HL-60/S4 treated with retinoic acid at 250 ng/mL for 4 days and 3 days (cell line): Measurements from ENCODE around the gene COLGALT1.
"Not testable (repeated sequence)": the region's sequence is repeated elsewhere in the genome, so short reads cannot be mapped to it uniquely, and the experiment has no call there.

Experiments used
- in situ Hi-C: fragments of 300-500 bp; cut with MboI; formaldehyde crosslinking; loops from 2 replicates; pipeline ENCODE4 v1.7.0; 2022; ENCODE audit warnings: low sequenced_read_pairs

The COLGALT1 gene

DNA sequence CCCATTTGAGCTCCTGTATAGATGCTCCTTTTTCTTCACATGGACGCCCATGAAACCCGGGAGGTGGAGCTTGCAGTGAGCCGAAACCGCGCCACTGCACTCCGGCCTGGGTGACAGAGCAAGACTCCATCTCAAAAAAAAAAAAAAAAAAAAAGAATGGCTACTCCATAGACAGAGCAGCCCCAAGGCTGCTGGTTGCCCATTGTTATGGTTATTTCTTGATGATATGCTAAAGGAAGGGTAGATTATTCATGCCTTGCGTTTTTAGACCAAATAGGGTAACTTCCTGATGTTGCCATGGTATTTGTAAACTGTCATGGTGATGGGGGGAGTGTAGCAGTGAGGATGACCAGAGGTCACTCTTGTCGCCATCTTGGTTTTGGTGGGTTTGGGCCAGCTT lies 42.6 kb downstream of the COLGALT1 start:
- in situ Hi-C loops = not testable (repeated sequence)

DNA sequence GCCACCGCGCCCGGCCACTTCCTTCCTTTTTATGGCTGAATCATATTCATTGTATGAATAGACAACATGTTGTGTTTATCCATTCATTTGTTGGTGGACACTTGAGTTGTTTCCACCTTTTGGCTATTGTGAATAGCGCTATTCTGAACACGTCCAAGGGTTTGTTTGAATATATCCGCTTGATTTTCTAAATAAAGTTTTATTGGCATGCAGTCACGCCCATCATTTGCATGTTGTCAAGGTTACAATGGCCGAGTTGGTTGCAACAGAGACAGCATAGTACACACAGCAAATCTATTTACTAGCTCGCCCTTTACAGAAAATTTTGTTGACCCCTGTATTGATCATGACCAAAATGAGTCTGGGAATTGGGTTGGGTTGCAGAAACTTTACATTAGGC lies 43.5 kb downstream of the COLGALT1 start:
- in situ Hi-C loops = no loop called here

- in situ Hi-C loops = no loop called here
These were observed 44.3 kb downstream of the COLGALT1 start for GRCh38 chr19:17599780-17600179.

DNA sequence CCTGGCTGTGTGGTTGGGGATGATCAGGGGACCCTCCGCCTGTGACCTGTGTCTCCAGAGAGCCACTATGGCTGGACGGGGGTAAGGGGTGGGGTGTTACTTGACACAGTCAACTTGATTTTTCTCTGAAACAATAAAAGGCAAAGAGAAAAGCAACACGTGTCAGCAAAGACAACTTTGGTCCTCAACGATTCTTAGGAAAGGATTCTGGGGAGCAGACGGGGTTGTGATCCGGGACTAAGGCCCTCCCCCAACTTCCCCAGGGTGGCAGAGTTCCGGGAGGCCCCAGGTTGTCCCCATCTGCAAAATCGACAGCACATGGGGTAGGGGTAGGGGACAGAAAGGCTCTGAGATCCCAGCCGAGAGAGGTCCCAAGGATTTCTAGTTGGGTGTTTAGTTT lies 46.2 kb downstream of the COLGALT1 start:
- in situ Hi-C loops = no loop called here

- in situ Hi-C loops = no loop called here
These were observed 46.8 kb downstream of the COLGALT1 start for GRCh38 chr19:17602217-17602616.

- in situ Hi-C loops = no loop called here
These were observed 47.5 kb downstream of the COLGALT1 start for GRCh38 chr19:17602872-17603510.

- in situ Hi-C loops = no loop called here
These were observed 49.0 kb downstream of the COLGALT1 start for GRCh38 chr19:17604372-17605025.

DNA sequence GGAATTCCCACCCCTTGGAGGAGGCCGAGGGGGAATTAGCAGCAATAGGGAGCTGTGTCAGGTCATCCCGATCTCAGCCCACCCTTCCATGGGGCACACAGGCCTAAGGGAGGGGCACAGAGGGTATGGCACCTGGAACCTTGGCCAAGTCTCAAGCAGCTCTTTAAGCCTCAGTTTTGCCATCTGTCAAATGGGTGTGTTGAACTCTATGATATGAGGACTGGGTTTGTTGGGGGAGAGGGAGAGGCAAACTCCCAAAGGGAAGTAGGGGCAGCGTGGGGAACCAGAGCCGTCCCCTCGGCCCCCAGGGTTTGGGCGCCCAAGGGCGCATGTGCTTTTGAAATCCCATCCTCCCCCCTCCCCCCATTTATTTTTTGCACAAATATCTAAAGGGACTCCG lies 49.7 kb downstream of the COLGALT1 start:
- in situ Hi-C loops = no loop called here

DNA sequence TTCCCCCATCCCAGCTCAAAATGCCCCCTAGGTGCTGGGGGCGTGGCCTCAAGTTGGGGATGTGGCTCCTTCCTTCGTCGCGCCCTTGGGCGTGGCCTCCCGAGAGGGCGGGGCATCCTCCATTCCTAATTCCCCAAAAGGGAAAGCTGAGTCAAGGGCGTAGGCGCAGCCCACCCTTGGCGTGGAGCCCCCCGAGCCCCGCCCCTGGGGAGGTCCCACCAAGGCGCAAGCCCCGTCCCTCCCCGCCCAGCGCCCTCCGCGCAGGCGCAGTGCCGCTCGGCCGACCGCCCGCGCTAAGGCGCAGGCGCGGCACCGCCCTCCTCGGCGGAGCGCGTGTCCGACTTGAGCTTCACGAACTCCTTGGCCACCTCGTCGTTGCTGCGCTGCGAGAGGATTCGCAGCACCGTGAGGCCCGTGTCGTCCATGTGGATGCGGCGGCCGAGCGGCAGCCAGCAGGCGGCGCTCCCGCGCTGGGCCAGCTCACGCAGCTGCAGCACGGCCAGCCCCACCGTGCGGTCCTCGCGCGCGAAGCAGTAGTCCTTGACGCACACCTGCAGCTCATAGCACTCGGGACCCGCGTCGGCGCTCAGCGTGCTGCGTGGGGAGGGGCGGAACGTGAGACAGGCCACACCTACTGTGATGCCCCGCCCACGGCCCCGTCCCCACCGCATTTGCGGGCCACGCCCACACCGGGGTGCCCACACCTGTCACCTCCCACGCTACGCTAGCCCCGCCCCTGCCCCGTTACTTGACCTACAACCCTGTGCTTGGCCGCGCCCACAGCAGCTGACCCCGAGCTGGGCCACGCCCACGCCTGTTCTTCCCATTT lies 50.5 kb downstream of the COLGALT1 start:
- in situ Hi-C loops = no loop called here

- in situ Hi-C loops = no loop called here
These were observed 51.2 kb downstream of the COLGALT1 start for GRCh38 chr19:17606590-17607185.

DNA sequence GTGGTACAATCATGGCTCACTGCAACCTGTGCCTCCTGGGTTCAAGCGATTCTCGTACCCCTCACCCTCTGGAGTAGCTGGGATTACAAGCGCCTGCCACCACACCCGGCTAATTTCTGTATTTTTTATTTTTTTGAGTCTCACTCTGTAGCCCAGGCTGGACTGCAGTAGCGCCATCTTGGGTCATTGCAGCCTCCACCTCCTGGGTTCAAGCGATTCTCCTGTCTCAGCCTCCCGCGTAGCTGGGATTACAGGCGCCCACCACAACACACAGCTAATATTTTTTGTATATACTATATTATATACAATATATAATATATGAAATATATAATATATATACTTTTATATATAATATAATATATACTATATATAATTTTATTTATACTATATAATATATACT lies 52.5 kb downstream of the COLGALT1 start:
- in situ Hi-C loops = no loop called here

DNA sequence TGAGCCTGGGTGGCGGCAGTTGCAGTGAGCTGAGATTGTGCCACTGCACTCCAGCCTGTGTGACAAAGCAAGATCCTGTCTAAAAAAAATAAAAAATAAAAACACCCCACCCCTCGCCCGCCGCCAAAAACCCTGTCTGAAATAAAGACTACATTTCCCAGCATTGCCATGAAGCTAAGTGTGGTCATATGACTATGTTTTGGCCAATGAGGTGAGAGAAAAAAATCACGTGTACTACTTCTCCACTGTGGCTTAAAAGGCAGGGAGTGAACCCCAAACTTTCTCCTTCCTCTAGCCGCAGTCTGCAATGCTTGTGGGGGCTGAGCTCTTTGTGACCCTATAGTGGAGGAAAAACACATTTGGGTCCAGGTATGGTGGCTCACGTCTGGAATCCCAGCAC lies 54.9 kb downstream of the COLGALT1 start:
- in situ Hi-C loops = no loop called here

GRCh38 chr19:17611462-17612244 lies 56.2 kb downstream of the COLGALT1 start:
- in situ Hi-C loops = no loop called here

- in situ Hi-C loops = no loop called here
These were observed 59.0 kb downstream of the COLGALT1 start for GRCh38 chr19:17614476-17614875.

DNA sequence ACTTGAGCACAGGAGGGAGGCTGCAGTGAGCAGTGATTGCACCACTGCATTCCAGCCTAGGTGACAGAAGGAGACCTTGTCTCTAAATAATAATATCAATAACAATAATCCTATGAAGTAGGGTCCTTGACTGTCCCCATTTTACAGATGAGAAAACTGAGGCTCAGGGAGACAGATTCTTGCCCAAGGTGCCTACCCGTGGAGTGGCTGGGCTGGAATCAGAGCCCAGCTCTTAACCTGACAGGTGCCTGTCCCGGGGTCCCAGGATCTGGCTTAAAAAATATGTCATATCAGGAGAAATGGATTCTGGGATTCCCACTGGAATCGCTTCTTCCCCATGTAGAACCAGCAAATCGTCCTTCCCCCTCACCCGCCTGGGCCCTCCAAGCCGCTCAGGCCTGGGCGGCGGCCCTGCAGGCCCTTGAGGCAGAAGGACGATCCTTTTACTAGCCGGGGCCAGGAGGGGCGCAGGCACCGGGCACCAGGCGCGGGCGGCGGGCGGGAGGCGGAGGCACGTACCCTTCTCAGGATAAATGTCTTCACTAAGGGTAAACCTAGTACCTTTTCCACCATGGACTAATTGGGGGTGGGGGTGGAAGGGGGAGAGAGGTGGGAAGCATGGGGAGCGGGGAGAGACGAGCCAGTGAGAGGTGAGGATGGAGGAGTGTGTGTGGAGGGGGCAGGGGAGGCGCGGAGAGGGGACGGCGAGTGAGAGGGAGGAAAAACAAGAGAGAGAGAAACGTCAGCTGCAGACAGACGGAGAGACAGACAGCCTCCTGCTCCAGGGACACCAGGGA lies 60.6 kb downstream of the COLGALT1 start:
- in situ Hi-C loops = no loop called here

DNA sequence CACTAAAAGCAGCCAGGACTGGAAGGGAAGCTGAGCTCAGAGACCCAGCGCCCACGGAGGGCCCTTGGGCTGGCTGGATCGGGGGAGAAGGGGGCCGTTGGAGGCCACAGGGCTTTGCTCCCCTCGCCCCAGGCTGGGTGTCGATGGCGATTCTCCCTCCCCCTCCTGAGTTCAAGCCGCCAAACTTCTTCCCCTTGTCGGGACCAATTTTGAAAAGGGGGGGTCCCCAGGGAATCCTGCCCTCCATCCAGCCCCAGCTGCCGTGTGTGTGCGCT lies 61.2 kb downstream of the COLGALT1 start:
- in situ Hi-C loops = no loop called here

GRCh38 chr19:17616961-17617806 lies 61.7 kb downstream of the COLGALT1 start:
- in situ Hi-C loops = no loop called here

GRCh38 chr19:17617807-17618192 lies 62.4 kb downstream of the COLGALT1 start:
- in situ Hi-C loops = no loop called here

DNA sequence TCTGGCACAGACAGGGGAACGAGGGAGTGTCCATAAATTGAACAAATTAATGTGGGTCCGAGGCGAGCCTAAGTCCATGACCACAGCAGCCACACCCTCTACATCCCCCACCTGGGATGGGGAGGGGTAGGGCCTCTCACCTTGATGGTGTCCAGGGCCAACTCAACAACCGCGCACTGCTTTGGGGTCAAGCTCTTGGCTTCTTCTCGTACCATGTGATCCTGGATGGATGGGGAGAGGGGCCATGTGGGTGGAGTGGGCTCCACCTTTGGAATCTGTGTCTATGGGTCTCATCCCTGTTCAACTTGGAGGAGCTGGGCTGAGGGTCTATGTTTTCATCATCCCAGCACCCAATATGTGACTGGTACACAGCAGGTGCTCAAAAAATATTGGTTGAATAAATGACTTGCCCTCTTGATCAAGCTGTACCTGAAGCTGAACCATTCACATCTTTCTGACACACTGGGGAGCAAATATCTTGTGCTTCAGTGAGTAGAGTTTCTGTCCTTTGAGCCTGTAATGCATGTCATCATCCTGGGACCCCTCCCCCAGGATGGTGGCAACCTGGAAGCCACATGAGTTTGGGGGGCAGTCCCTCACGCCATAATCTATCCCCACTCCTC lies 62.9 kb downstream of the COLGALT1 start:
- in situ Hi-C loops = no loop called here
